ENCODE data around the gene IGSF21.

DNA sequence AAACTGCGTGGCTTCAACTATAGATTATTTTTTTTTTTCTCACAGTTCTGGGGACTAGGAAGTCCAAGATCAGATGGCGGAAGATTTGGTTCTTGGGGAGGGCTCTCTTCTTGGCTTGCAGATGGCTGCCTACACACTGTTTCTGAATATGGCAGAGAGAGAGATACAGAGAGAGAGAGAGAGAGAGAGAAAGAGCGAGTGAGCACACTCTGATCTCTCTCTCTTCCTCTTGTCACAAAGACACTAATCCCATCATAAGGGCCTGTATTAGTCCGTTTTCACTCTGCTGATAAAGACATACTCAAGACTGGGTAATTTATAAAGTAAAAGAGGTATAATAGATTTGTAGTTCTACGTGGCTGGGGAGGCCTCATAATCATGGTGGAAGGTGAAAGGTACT, 79.5 kb downstream of the IGSF21 start:
- TF ChIP-seq, protein P1, sequence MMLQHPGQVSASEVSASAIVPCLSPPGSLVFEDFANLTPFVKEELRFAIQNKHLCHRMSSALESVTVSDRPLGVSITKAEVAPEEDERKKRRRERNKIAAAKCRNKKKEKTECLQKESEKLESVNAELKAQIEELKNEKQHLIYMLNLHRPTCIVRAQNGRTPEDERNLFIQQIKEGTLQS (IDR thresholded peaks at IDR 0.05), result no peak
- TF ChIP-seq, protein P2, sequence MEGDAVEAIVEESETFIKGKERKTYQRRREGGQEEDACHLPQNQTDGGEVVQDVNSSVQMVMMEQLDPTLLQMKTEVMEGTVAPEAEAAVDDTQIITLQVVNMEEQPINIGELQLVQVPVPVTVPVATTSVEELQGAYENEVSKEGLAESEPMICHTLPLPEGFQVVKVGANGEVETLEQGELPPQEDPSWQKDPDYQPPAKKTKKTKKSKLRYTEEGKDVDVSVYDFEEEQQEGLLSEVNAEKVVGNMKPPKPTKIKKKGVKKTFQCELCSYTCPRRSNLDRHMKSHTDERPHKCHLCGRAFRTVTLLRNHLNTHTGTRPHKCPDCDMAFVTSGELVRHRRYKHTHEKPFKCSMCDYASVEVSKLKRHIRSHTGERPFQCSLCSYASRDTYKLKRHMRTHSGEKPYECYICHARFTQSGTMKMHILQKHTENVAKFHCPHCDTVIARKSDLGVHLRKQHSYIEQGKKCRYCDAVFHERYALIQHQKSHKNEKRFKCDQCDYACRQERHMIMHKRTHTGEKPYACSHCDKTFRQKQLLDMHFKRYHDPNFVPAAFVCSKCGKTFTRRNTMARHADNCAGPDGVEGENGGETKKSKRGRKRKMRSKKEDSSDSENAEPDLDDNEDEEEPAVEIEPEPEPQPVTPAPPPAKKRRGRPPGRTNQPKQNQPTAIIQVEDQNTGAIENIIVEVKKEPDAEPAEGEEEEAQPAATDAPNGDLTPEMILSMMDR (IDR thresholded peaks at IDR 0.05; ENCODE audit: low read depth, low read length, missing input control), result no peak

All from liver (tissue), 3 donors.